GM04503 (cell line): ENCODE data around the gene BTBD1.
A peak's percentile ranks its signal among the peaks of the same experiment; 100 is the strongest.
"Not testable (repeated sequence)": the region's sequence is repeated elsewhere in the genome, so short reads cannot be mapped to it uniquely, and the experiment has no call there.

Experiments
- DNase-seq: peaks from one replicate; pipeline ENCODE4 v3.0.0-alpha.2; 2012; ENCODE audit warnings: low read depth

The BTBD1 gene

DNA sequence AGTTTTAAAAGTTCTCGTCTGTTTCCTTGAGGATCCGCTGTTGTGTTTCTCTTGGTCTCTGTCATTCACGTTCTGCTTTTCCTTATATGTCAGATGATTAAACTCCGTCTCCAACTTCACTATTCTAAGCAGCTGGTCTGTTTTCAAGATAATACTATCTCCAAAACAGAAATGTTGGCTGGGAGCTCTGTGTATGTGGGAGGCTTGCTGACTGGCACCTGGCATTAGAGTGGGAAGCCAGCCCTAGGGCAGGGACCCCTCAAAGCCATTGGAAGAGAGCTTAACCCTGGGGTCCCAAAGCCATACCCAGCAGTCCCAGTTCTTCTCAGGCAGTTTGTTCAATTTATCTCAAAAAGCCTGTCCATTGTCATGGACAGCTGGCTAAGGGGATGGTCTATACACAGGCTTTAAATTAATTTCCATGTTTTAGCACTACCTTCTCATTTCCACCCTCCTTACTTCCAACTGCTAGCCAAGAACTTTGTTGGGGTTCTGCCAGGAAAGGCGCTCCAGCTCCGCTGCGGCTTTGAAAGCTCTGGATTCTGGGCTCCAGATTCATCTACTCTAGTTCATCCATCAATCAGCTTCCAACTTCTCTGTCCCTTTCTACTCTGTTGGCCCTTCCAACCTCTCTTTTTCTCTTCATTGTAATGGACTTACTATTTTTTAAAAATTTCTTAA, 9.2 kb downstream of the BTBD1 start:
- DNase-seq, result no peak

- DNase-seq, result no peak
Measured at GRCh38 chr15:83057002-83057401, 10.1 kb downstream of the BTBD1 start.

DNA sequence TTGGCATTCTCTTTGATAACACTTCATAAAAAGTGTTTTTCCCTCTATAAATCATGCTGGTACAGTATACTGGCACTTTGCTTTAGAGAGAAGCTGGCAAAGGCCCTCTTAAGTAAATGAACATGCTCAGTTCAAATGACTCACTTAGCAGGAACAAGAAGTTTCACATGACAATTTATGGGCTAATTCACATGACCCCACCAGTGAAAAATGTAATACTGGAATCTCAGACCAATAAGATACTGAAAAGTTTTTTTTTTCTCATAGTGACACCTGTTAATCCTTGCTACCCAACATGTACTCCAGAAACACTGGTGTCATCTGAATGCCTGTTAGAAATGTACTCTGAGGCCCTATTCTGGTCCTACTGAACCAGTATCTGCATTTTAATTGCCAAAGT, 13.9 kb downstream of the BTBD1 start:
- peak; percentile 53 for DNase-seq

GRCh38 chr15:83046558-83047127, 20.4 kb downstream of the BTBD1 start:
- DNase-seq, result no peak

DNA sequence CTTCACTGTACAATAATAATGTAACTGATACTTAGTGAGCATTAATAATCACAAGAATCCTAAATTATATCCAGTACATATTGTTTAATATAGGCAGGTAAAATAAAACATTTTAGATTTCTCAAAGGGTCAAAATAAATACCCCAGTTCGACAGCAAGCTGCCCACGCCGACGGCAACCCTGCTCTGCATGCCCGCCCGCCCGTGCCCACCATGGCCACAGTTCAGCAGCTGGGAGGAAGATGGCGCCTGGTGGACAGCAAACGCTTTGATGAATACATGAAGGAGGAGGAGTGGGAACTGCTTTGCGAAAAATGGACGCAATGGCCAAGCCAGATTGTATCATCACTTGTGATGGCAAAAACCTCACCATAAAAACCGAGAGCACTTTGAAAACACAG, 22.9 kb downstream of the BTBD1 start:
- no peak for DNase-seq

GRCh38 chr15:83039206-83039605, 27.8 kb downstream of the BTBD1 start:
- DNase-seq, result no peak

DNA sequence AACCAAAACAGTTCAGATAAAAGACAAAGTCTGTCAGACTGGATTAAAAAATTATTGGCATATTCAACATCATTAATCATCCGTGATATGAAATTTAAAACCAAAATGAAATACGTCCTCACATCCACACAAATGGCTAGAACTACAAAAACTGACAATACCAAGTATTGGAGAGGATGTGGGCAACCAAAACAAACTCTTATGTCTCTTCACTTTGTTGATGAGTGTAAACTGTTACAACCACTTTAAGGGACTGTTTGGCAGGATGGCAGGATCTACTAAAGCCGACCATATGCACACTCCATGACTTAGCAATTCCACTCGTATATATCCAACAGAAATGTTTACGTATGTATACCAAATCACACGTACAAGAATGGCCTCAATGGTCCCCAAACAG, 30.8 kb downstream of the BTBD1 start:
- no peak for DNase-seq

- not testable (repeated sequence) for DNase-seq
Measured at GRCh38 chr15:83031234-83031633, 35.8 kb downstream of the BTBD1 start.

DNA sequence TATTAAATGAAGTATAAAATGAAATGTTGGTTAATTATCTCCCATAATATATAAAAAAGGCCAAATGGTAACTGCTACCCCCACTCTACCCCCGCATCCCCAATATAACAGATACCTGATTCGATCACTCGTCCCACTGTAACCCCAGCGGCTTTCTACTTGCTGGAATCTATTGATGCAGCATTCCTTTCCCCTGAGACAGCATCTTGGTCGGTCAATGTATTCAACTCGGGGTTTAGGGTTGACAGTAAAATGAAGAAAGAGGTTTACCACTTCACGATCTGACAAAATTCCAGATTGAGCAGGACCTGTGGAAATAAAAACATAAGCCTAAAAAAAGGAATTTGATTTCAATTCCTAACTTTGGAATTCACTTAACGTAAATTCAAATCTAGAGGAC, 37.0 kb downstream of the BTBD1 start:
- no peak for DNase-seq

DNA sequence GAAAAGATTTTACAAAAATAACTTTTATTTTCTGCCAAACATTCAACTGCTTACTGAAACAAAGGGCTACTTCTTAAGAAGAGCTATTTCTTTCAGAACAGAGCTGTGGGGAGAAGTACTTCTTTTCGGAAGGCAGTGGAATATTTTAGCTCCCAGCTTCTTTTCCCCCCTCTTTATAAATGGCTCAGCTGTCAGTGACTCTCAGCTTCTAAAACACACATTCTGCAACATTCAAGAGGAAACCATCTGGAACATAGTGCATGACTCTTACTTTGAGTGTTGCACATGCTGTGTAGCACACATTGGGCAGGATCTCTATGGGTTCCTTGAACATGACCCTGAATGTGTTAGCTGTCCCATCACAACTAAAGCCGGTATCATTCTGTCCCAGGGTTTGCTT, 48.6 kb downstream of the BTBD1 start:
- no peak for DNase-seq

DNA sequence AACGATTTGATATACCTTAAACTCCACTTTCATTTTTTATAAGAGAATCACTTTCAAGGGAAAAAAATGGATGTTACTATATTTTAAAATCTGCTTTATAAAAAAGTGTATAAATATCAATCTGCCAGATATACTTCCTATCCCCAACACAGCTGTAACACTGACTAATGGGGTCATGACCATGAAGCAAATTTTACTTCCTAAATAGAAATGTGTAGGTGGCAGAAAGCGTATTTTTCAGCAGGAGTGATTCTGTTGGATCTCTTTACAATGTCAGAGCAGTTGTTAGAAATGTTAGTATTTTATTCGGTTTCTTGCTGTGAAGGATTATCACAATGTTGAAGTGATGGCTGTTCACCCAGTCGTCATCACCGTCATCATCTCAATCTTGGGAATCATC, 50.1 kb downstream of the BTBD1 start:
- no peak for DNase-seq

- DNase-seq, result no peak
Measured at GRCh38 chr15:83015361-83015760, 51.7 kb downstream of the BTBD1 start.

GRCh38 chr15:83014205-83014653, 52.8 kb downstream of the BTBD1 start:
- no peak for DNase-seq

- no peak for DNase-seq
Measured at GRCh38 chr15:83012636-83013035, 54.4 kb downstream of the BTBD1 start.

DNA sequence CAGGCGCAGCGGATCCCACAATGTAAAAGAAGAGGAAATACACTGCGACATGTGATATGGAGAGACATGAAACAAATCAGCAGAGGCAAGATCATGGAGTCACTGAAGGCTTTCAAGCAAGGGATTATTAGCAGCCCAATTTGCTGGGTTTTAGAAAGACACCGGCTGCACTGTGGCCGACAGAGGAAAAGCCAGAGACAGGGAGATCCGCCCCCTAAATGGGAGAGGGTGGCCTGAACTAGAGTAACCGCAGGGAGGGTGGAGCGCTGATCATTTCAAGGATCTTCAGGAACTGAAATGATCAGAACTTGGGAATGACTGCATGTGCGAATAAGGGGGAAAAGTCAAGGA, 55.0 kb downstream of the BTBD1 start:
- no peak for DNase-seq

DNA sequence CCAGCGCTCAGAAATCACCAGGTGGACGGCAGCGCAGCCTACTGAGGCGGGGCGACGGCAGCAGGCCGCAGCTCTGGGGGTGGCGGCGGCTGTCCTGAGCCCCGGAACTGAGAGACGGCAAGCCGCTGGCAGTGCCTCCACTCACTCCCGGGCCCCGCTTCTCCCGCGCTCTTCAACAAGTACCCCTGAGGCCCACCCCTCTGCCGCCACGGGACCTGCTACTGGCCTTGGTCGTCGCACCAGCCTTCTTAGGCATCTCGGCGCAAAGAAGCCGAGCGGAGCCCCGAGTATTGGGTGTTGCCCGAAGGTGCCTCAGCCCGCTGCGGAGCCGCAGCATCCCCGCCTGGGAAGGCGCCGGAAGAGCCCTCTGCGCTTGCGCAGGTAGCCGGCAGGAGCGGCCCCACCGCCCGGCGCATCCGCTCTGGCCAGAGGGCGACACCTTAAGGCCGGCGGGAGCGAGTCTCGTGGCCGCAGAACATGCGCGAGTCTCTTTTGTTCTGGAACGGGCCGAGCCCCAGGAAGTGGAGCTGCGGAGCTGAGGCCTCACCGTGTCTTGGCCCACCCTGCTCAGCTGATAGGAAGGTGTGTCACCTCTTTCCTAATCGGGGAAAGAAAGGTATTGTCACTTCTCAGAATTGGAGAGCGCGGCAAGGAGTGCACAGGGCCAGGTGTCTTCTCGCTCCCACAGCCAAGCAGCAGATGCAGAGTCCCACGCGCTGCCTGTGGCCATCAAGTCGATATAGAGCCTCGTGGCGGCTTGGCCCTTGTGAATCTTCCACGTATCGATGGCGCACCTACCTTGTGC, 55.6 kb downstream of the BTBD1 start, which contains the start of gene C15orf40:
TSS of gene C15orf40 (minus strand) at position 369 of the 805 bp plus-strand sequence. CDS start at position 337, 32 bp downstream.
- no peak for DNase-seq

DNA sequence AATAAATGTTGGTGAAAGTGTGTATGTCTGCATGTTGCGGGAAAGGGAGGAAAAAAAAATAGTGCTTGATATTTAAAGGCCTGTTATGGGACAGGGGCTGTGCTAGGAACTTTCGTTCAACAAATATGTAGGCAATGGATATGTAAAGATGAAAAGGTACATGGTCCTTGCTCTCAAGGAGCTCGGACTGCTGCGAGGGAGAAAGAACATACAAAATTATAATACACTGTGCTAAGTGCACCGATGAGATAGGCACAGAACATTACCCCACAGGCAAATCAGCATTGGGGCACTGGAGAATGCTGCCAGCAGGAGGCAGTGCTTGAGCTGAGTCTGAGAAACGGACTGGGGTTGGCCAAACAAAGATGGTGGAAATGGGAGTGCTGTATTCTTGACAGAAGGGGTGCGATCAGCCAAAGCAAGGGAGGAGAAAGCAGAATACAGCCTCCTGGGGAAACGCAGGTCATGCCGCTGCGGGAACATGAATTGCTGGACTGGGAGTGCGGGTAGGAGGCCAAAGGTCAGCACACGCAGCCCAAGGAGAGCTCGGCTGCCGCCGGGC, 56.3 kb downstream of the BTBD1 start:
- no peak for DNase-seq

DNA sequence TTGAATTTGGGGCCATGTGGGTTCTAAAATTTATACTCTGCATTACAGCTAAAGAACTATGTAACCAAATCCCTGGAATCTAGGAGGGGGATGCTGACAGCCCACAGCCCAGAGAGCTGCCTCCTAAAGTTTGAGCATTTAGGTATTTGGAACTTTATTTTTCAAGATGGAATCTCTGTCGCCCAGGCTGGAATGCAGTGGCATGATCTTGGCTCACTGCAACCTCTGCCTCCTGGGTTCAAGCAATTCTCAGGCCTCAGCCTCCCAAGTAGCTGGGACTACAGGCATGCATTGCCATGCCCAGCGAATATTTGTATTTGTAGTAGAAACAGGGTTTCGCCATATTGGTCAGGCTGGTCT, 66.4 kb downstream of the BTBD1 start:
- not testable (repeated sequence) for DNase-seq

DNA sequence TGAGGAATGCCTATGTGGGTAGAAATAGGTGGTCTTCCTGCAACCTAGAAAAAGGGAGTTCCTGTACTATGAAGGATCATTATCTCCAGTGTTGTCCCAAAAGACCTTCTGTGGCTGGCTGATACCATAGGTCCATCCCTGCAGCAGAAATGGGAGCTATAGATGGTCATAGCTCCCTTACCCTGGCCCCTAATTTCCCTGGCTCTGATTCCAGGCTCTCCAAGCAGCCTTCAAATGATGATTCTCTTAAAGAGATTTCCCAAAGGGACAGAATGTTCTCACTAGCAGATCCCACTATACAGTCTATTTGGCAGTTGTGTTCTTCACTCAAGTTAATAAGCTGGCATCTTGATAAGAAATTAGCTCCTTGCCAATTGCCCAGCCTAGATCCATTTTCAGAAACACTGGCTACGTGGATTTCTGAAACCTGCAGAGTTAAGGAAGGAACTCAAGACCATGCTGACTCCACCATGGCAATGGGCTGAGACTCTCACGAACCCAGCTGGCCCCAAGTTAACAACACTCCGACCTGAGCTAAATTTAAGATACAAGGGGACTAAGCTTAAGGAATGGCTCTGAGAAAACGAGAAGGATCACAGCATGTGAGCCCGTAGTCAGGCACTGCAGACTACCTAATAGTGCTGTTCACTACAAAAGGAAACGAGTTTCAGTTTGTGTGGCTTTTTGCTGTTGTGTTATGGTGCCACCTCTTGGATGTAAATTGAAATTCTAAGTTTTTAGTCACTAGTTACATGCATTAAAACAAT, 67.0 kb downstream of the BTBD1 start:
- DNase-seq, result no peak

DNA sequence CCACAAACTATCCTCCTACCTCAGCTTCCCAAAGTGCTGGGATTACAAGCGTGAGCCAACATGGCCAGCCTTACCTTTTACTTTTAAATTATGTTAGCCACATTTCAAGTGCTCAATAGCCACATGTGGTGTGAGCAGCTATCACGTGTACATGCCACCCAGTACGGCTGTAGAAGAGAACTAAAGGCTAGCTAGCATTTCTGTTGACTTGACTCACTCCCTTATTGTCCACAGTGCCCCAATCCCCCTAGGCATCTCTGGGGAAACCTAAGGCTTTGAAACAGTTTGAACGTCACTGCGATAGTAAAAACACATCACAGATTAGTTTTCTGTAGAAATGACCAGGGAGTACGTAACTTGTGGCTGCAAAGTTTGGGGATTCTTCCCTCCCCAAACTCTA, 67.6 kb downstream of the BTBD1 start:
- no peak for DNase-seq

- no peak for DNase-seq
Measured at GRCh38 chr15:82995938-82996337, 71.1 kb downstream of the BTBD1 start.

- no peak for DNase-seq
Measured at GRCh38 chr15:82995076-82995475, 72.0 kb downstream of the BTBD1 start.
